ENCODE data around the gene PNPLA2. TPM values are rescaled to one million over a fixed set of nuclear protein-coding genes. Genes with fewer than 3 reads are reported as not detected.

Gene PNPLA2
- polyA plus RNA-seq, 6 donors from 2014 or later, result 13.0 to 49.9 (median 26.9) TPM

DNA sequence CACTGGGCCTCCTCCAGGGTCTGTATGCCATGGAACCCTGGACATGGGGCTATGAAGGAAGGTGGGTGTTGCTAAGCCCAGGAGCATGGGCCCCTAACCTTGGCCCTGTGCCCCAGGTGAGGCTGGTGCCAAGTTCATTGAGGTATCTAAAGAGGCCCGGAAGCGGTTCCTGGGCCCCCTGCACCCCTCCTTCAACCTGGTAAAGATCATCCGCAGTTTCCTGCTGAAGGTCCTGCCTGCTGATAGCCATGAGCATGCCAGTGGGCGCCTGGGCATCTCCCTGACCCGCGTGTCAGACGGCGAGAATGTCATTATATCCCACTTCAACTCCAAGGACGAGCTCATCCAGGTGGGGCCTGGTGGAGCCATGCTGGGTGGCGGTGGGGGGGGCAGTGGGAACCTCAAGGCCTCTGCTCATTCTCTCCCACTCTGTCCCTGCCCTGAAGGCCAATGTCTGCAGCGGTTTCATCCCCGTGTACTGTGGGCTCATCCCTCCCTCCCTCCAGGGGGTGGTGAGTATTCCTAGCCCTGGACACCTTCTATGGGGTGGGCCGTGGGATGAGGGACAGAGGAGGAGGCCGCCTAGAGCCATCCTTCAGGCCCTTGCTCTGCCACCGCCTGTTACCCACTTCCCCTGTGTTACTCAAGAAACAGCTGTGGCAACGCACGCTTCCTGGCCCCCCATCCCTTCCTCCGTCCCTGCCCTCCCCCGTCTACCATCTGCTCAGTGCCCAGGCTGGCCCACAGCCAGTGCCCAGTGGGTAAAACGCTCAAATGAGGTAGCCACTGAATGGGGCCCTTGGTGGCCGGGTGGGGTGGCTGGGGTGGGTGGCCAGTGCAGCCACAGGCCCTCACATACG is 3.0 kb downstream of the PNPLA2 start:
- H3K36me3 Mint-ChIP-seq, result peaks cover 0 to 7% of the 10 kb centered on the region in 2 donors

DNA sequence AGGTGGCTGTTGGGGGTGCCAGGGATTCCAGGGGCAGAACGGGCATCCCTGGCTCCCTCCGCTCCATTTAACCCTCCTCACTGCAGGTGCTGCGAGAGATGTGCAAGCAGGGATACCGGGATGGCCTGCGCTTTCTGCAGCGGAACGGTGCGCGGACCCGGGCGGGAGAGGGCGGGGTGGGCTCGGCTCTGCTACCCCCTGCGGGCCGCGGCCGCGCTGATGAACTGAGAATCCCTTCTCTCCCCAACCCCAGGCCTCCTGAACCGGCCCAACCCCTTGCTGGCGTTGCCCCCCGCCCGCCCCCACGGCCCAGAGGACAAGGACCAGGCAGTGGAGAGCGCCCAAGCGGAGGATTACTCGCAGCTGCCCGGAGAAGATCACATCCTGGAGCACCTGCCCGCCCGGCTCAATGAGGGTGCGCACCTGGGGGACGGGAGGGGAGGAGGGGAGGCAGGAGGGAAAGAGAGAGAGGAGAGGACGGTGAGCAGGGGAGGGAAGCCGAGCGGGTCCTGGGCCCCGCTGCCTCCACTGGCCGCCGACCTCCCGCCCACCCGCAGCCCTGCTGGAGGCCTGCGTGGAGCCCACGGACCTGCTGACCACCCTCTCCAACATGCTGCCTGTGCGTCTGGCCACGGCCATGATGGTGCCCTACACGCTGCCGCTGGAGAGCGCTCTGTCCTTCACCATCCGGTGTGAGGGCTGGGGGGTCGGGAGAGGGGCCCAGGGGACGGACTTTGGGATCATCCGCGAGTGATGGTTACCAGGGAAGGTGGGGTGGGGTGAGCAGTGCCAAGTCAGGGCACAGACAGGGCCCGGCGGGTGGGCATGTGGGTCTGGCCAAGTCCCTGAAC is 5.0 kb downstream of the PNPLA2 start:
- Mint-ChIP-seq H3K27me3 (peaks cover 7 to 14% (median 12%) of the 10 kb centered on the region in 3 donors), H3K9me3 (no peaks in the 10 kb centered on the region), H3K27ac (peak overlapping the region in 1 of 6 donors; percentile 34), H3K36me3 (peaks cover 0 to 7% of the 10 kb centered on the region in 2 donors), H3K4me1 (peaks cover 17 to 30% (median 24%) of the 10 kb centered on the region in 3 donors), H3K4me3 (no peak overlapping the region)
- DNase-seq (no peak), ATAC-seq (ENCODE audit: low read depth in 2 of 2) (no peak)

More for the DNA sequence above, 3.0 kb downstream of the PNPLA2 start:
- Mint-ChIP-seq H3K4me1 (peaks cover 6 to 20% (median 19%) of the 10 kb centered on the region in 3 donors), H3K27me3 (no peaks in the 10 kb centered on the region), H3K9me3 (no peaks in the 10 kb centered on the region), H3K27ac (no peak overlapping the region), H3K4me3 (peak overlapping the region; percentile 15 to 96 (median 74))
- ATAC-seq (ENCODE audit: low read depth in 2 of 2), result no peak
- no peak for DNase-seq

- DNase-seq, result no peak
- no peaks in the 10 kb centered on the region for H3K9me3 Mint-ChIP-seq
- peaks cover 23 to 36% (median 30%) of the 10 kb centered on the region in 3 donors for H3K4me1 Mint-ChIP-seq
- H3K4me3 Mint-ChIP-seq, result peak overlapping the region in 1 of 8 donors; percentile 40
- H3K27me3 Mint-ChIP-seq, result peaks cover 9 to 21% (median 19%) of the 10 kb centered on the region in 3 donors
- no peak for ATAC-seq (ENCODE audit: low read depth in 2 of 2)
- peak overlapping the region in 1 of 6 donors; percentile 31 for H3K27ac Mint-ChIP-seq
- peaks cover 0 to 7% of the 10 kb centered on the region in 2 donors for H3K36me3 Mint-ChIP-seq
Observed at GRCh38 chr11:824292-824880, 5.7 kb downstream of the PNPLA2 start.

- H3K4me1 Mint-ChIP-seq, result peaks cover 27 to 41% (median 34%) of the 10 kb centered on the region in 3 donors
- H3K4me3 Mint-ChIP-seq, result peak overlapping the region in 1 of 8 donors; percentile 40
- peaks cover 11 to 26% (median 20%) of the 10 kb centered on the region in 3 donors for H3K27me3 Mint-ChIP-seq
- no peak for ATAC-seq (ENCODE audit: low read depth in 2 of 2)
- no peak for DNase-seq
- H3K36me3 Mint-ChIP-seq, result peaks cover 0 to 7% of the 10 kb centered on the region in 2 donors
- peak overlapping the region in 2 of 6 donors; percentile 31 to 73 for H3K27ac Mint-ChIP-seq
- H3K9me3 Mint-ChIP-seq, result no peaks in the 10 kb centered on the region
Observed at GRCh38 chr11:824942-825341, 6.2 kb downstream of the PNPLA2 start.

GRCh38 chr11:825366-826226 is 6.9 kb downstream of the PNPLA2 start:
- peak overlapping the region in 1 of 6 donors; percentile 31 for H3K27ac Mint-ChIP-seq
- ATAC-seq (ENCODE audit: low read depth in 2 of 2) (no peak), DNase-seq (no peak)
- peaks cover 11 to 32% (median 20%) of the 10 kb centered on the region in 3 donors for H3K27me3 Mint-ChIP-seq
- peak overlapping the region in 1 of 8 donors; percentile 40 for H3K4me3 Mint-ChIP-seq
- H3K36me3 Mint-ChIP-seq, result peaks cover 0 to 7% of the 10 kb centered on the region in 2 donors
- H3K4me1 Mint-ChIP-seq, result peaks cover 27 to 45% (median 33%) of the 10 kb centered on the region in 3 donors
- H3K9me3 Mint-ChIP-seq, result no peaks in the 10 kb centered on the region

DNA sequence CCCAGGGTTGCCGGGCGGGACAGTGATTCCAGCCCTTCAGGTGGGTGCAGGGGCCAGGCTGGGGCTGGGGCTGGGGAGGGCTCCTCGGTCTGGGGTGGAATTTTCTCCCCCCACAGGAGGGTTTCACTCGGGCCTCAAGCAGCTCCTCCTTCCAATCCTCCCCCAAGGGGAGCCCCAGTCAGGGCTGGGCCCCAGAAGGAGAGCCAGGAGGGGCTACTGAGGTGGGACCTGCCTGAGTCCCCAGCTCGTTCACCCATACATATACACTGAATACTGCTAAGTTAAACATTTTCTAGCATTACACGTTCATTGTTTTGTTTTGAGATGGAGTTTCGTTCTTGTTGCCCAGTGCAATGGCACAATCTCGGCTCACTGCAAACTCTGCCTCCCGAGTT is 7.5 kb downstream of the PNPLA2 start:
- Mint-ChIP-seq H3K27me3 (peaks cover 11 to 35% (median 20%) of the 10 kb centered on the region in 3 donors), H3K4me1 (peaks cover 23 to 42% (median 28%) of the 10 kb centered on the region in 3 donors), H3K36me3 (peaks cover 0 to 7% of the 10 kb centered on the region in 2 donors), H3K9me3 (no peaks in the 10 kb centered on the region), H3K27ac (no peak overlapping the region), H3K4me3 (peak overlapping the region; percentile 15 to 89 (median 78))
- DNase-seq, result no peak
- no peak for ATAC-seq (ENCODE audit: low read depth in 2 of 2)

GRCh38 chr11:826836-827145 is 8.1 kb downstream of the PNPLA2 start:
- Mint-ChIP-seq H3K9me3 (no peaks in the 10 kb centered on the region), H3K4me1 (peaks cover 27 to 45% (median 29%) of the 10 kb centered on the region in 3 donors), H3K36me3 (peaks cover 0 to 7% of the 10 kb centered on the region in 2 donors), H3K27ac (peak overlapping the region in 1 of 6 donors; percentile 49), H3K27me3 (peaks cover 11 to 40% (median 25%) of the 10 kb centered on the region in 3 donors), H3K4me3 (peak overlapping the region; percentile 15 to 89 (median 78))
- ATAC-seq (ENCODE audit: low read depth in 2 of 2), result peak in 1 of 2 donors; percentile 6
- no peak for DNase-seq

DNA sequence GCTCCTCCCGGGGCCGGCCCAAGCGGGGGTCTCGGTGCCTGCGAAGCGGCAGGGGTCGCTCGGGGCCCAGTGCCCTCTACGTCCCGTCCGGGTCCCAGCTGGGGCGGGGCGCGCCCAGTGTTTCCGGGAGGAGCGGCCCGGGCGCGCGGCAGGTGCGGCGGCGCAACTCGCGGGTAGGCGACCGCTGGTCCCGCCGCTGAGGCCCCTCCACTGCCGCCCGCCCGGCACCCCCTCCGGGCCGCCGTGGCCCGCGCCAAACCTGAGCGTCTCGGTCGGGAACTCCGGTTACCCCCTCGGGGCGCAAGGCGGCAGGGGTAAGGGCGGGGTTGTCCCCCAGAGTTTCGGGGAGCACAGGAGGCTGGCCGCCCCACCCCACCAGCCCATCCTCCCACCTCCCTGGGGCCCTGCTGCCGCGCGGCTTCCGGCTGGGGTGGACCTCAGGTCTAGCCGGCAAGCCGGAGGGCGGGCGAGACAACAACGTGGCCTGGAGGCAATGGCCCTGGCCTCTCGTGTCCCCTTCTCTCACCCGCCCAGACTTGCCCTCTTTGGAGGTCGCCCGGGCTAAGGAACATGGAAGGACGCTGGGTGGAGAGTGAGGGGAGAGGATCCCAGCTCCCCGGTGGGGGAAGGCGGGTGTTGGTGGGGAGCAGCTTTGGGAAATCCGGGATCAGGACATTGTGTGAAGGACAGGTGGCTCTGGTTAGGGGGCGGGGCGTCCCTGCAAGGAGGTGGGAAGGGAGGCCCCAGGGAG is 8.6 kb downstream of the PNPLA2 start:
- H3K27me3 Mint-ChIP-seq, result peaks cover 11 to 43% (median 29%) of the 10 kb centered on the region in 3 donors
- peaks cover 0 to 7% of the 10 kb centered on the region in 2 donors for H3K36me3 Mint-ChIP-seq
- peak overlapping the region; percentile 74 to 93 (median 86) for H3K4me3 Mint-ChIP-seq
- DNase-seq, result no peak
- ATAC-seq (ENCODE audit: low read depth in 2 of 2), result peak; percentile 12 to 20
- H3K4me1 Mint-ChIP-seq, result peaks cover 29 to 46% (median 32%) of the 10 kb centered on the region in 3 donors
- no peaks in the 10 kb centered on the region for H3K9me3 Mint-ChIP-seq
- H3K27ac Mint-ChIP-seq, result peak overlapping the region in 1 of 6 donors; percentile 83

DNA sequence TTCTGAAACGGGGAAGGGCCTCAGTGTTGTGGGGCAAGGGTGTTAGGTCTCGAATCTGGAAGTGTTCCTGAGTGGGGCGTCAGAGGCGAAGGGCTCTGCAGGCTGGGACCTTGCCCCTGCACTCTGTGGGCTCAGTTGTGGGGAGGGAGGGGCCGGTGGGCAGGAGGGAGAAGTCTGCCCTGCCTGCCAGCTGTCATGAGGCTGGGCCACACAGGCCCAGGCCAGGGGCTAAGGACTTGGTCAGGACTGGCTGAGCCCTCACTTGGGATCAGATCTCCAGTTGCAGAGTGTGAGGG is 9.1 kb downstream of the PNPLA2 start, which contains the start of gene CRACR2B:
CRACR2B (plus strand) TSS at position 23 of the 296 bp plus-strand sequence. CDS start 689 bp downstream, outside the sequence.
- H3K27ac Mint-ChIP-seq, result peak within 1 kb of the TSS in 2 of 6 donors; percentile 36 to 83
- H3K27me3 Mint-ChIP-seq, result peaks cover 11 to 43% (median 29%) of the 10 kb centered on the region in 3 donors
- H3K9me3 Mint-ChIP-seq, result no peaks in the 10 kb centered on the region
- peak within 1 kb of the TSS; percentile 77 to 93 (median 86) for H3K4me3 Mint-ChIP-seq
- no peak for DNase-seq
- H3K36me3 Mint-ChIP-seq, result peaks cover 0 to 7% of the 10 kb centered on the region in 2 donors
- H3K4me1 Mint-ChIP-seq, result peaks cover 29 to 48% (median 31%) of the 10 kb centered on the region in 3 donors
- peak in 1 of 2 donors; percentile 10 for ATAC-seq (ENCODE audit: low read depth in 2 of 2)

GRCh38 chr11:828506-829175 is 9.9 kb downstream of the PNPLA2 start:
- Mint-ChIP-seq H3K36me3 (peaks cover 0 to 7% of the 10 kb centered on the region in 2 donors), H3K9me3 (no peaks in the 10 kb centered on the region), H3K27me3 (peaks cover 11 to 43% (median 29%) of the 10 kb centered on the region in 3 donors), H3K4me3 (peak overlapping the region in 7 of 8 donors; percentile 75 to 93 (median 85)), H3K27ac (no peak overlapping the region), H3K4me1 (peaks cover 29 to 48% (median 31%) of the 10 kb centered on the region in 3 donors)
- DNase-seq, result no peak
- no peak for ATAC-seq (ENCODE audit: low read depth in 2 of 2)

DNA sequence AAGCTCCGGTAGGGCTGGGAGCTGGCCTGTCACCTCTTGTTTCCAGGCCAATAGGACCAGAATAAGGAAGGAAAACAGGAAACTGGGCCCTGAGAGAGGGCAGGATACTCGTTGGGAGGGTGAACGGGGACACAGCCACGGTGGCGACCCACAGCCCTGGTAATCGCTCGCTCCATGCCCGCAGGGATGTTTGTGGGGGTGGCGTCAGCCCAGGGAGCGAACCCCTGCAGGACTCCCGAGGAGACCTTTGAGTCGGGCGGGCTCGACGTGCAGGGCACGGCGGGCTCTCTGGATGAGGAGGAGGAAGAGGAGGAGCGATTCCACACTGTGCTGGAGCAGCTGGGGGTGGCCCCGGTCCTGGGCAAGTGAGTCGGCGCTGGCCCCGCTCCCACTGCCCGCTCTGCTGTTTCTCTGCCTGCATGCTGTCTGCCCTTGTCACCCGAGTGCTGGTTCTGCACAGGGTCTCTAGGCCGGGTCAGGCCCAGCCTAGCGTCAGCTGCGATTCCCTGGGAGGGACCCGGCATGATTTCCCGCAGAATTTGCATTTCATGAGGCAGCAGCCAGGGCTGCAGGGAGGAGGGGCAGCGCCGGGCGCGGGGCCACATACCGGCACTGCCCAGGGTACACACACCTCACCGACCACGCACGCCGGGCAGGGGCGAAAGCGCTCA is 10.6 kb downstream of the PNPLA2 start:
- Mint-ChIP-seq H3K9me3 (no peaks in the 10 kb centered on the region), H3K27ac (no peak overlapping the region), H3K4me3 (peak overlapping the region; percentile 75 to 87 (median 79)), H3K27me3 (peaks cover 16 to 49% (median 29%) of the 10 kb centered on the region in 3 donors), H3K36me3 (peaks cover 0 to 7% of the 10 kb centered on the region in 2 donors), H3K4me1 (peaks cover 34 to 48% (median 36%) of the 10 kb centered on the region in 3 donors)
- no peak for DNase-seq
- peak in 1 of 2 donors; percentile 7 for ATAC-seq (ENCODE audit: low read depth in 2 of 2)
